Tibial nerve (tissue), 4 donors: ENCODE results near the gene LRCH4. TPM values are rescaled to one million over a fixed set of nuclear protein-coding genes. Genes with fewer than 3 reads are reported as not detected.

Source experiments
- DNase-seq, 2 donors: peaks; one replicate each; pipeline ENCODE4 v3.0.0-alpha.2; 2019; ENCODE audit warnings: low spot score in 2 of 2
- H3K27ac ChIP-seq, 4 donors: fragments of 200-600 bp; sonication (generic) in 3 of 4; one replicate each; pipeline ENCODE4 v1.5.1; 2017 to 2019; ENCODE audit warnings: mild to moderate bottlenecking in 1 of 4
- H3K27me3 ChIP-seq, 2 donors: fragments of 200-600 bp; sonication (generic) in 1 of 2; one replicate each; pipeline versions ENCODE4 v1.5.1 to v1.6.0; 2017 to 2019
- H3K36me3 ChIP-seq, 3 donors: fragments of 200-600 bp; sonication (generic); one replicate each; pipeline ENCODE4 v1.5.1; 2018 to 2019
- H3K4me1 ChIP-seq, 4 donors: fragments of 200-600 bp; sonication (generic) in 3 of 4; one replicate each; pipeline ENCODE4 v1.5.1; 2017 to 2019
- H3K4me3 ChIP-seq, 4 donors: fragments of 200-600 bp; sonication (generic) in 3 of 4; one replicate each; pipeline ENCODE4 v1.5.1; 2017 to 2019; ENCODE audit warnings: mild to moderate bottlenecking in 1 of 4, moderate library complexity in 1 of 4
- H3K9me3 ChIP-seq, 4 donors: fragments of 200-600 bp; sonication (generic) in 3 of 4; one replicate each; pipeline ENCODE4 v1.5.1; 2017 to 2019
- CTCF ChIP-seq, 5 experiments: fragments of 200-600 bp in 3 of 5; fragments of 450-650 bp in 2 of 5; sonication (generic) in 3 of 5; IDR thresholded peaks; one replicate each; pipeline ENCODE4 v1.5.1; 2016 to 2019; ENCODE audit warnings: antibody characterized with exemption in 5 of 5, mild to moderate bottlenecking in 3 of 5, moderate library complexity in 2 of 5
- EP300 ChIP-seq, 2 donors: sonication (generic); formaldehyde crosslinking; IDR thresholded peaks; one replicate each; pipeline ENCODE4 v1.6.1; 2017; ENCODE audit warnings: antibody characterized with exemption in 2 of 2, mild to moderate bottlenecking in 1 of 2
- POLR2A ChIP-seq, 2 donors: fragments of 450-650 bp; IDR thresholded peaks; one replicate each; pipeline ENCODE4 v1.6.1; 2017; ENCODE audit warnings: antibody characterized with exemption in 2 of 2, mild to moderate bottlenecking in 2 of 2, moderate library complexity in 2 of 2
- WGBS, 2 donors: methylation state at CpG; one replicate each; pipeline ENCODE4 v1.1.5; 2018; 5-methylcytosine and 5-hydroxymethylcytosine counted together
- total RNA-seq, 4 donors: library from RNA; depleted of rRNA; stranded (reverse); fragments of >200 nt; gene quantifications; one replicate each; pipeline ENCODE4 v1.1.0, GENCODE V29; 2016

The LRCH4 gene
- total RNA-seq, 4 donors from 2014 or later: 135 to 174 (median 170) TPM

GRCh38 chr7:100562195-100563099 lies 23.5 kb downstream of the LRCH4 start:
- no peak for DNase-seq
- H3K27me3 ChIP-seq: no peaks in the 10 kb centered on the region
- H3K9me3 ChIP-seq: no peaks in the 10 kb centered on the region
- 88 to 89% methylated on average over 26 of the region's 26 CpGs for WGBS, 2 donors
- peaks cover 0 to 28% (median 0%) of the 10 kb centered on the region in 4 donors for H3K4me1 ChIP-seq
- H3K4me3 ChIP-seq: no peak overlapping the region
- TF ChIP-seq EP300 (IDR thresholded peaks at IDR 0.05) (no peak), CTCF (IDR thresholded peaks at IDR 0.05) (no peak), POLR2A (IDR thresholded peaks at IDR 0.05) (no peak)
- no peak overlapping the region for H3K27ac ChIP-seq
- H3K36me3 ChIP-seq: peaks cover 0 to 68% (median 0%) of the 10 kb centered on the region in 3 donors

DNA sequence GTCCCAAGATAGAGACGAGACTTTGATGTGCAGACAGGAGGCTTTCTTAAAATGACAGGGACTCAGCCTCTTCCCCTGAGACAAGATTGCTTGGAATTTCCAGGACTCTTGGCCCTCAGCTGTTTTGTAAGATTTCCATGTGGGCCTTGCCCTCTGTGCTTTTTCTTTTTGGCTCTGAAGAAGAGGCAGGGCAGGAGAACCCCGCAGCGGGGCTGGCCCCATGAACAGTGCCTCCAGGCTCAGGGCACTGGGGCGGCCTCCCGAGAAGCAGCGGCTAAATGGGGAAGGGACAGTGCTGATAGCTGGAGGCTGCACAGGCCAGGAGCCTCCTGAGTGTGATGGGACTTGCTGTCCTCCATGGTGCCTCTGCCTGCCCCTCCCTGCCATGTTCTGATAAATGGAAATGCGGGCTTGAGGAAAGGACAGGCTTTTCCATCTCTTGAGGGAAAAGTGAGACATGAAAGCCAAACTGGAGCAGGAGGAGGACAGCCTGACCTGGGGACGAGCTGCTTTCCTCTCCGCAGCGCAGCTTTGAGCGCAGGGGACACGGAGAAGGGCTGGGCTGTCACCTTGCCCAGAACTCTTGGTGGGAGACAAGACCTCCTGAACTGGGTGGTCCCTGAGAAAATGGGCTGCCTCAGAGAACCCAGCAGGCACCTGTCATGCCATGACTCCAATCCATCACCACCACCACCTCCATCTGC lies 24.3 kb downstream of the LRCH4 start:
- H3K27me3 ChIP-seq: no peaks in the 10 kb centered on the region
- no peak for DNase-seq
- H3K9me3 ChIP-seq: no peaks in the 10 kb centered on the region
- H3K27ac ChIP-seq: no peak overlapping the region
- WGBS, 2 donors: 89 to 96% methylated on average over 11 to 12 of the region's 12 CpGs
- no peak for TF ChIP-seq POLR2A (IDR thresholded peaks at IDR 0.05)
- TF ChIP-seq EP300 (IDR thresholded peaks at IDR 0.05): no peak
- TF ChIP-seq CTCF (IDR thresholded peaks at IDR 0.05): no peak
- no peak overlapping the region for H3K4me3 ChIP-seq
- H3K4me1 ChIP-seq: peaks cover 0 to 20% (median 0%) of the 10 kb centered on the region in 4 donors
- H3K36me3 ChIP-seq: peaks cover 0 to 70% (median 0%) of the 10 kb centered on the region in 3 donors

- Histone ChIP-seq H3K9me3 (no peaks in the 10 kb centered on the region), H3K27me3 (no peaks in the 10 kb centered on the region), H3K27ac (peak overlapping the region in 1 of 4 donors; percentile 38), H3K4me3 (no peak overlapping the region), H3K36me3 (peaks cover under 1 to 72% (median 4%) of the 10 kb centered on the region in 3 donors), H3K4me1 (peaks cover 0 to 15% (median 0%) of the 10 kb centered on the region in 4 donors)
- TF ChIP-seq CTCF (IDR thresholded peaks at IDR 0.05): no peak
- DNase-seq: no peak
- 78 to 82% methylated on average over 4 of the region's 4 CpGs for WGBS, 2 donors
These were observed 26.8 kb downstream of the LRCH4 start for GRCh38 chr7:100559127-100559526.

GRCh38 chr7:100556541-100556940 lies 29.4 kb downstream of the LRCH4 start:
- WGBS, 2 donors: 67 to 69% methylated on average over 4 of the region's 4 CpGs
- H3K27ac ChIP-seq: peak overlapping the region in 2 of 4 donors; percentile 1 to 17
- no peak for DNase-seq
- no peaks in the 10 kb centered on the region for H3K27me3 ChIP-seq
- TF ChIP-seq POLR2A (IDR thresholded peaks at IDR 0.05) (no peak), CTCF (IDR thresholded peaks at IDR 0.05) (no peak), EP300 (IDR thresholded peaks at IDR 0.05) (no peak)
- no peak overlapping the region for H3K4me3 ChIP-seq
- peaks cover 8 to 75% (median 9%) of the 10 kb centered on the region in 3 donors for H3K36me3 ChIP-seq
- H3K4me1 ChIP-seq: peaks cover 0 to 9% (median 0%) of the 10 kb centered on the region in 4 donors
- no peaks in the 10 kb centered on the region for H3K9me3 ChIP-seq

- no peaks in the 10 kb centered on the region for H3K27me3 ChIP-seq
- H3K9me3 ChIP-seq: no peaks in the 10 kb centered on the region
- H3K4me1 ChIP-seq: peaks cover 0 to 9% (median 0%) of the 10 kb centered on the region in 4 donors
- H3K4me3 ChIP-seq: no peak overlapping the region
- peaks cover 8 to 74% (median 9%) of the 10 kb centered on the region in 3 donors for H3K36me3 ChIP-seq
- no peak for TF ChIP-seq EP300 (IDR thresholded peaks at IDR 0.05)
- no peak for TF ChIP-seq CTCF (IDR thresholded peaks at IDR 0.05)
- no peak for TF ChIP-seq POLR2A (IDR thresholded peaks at IDR 0.05)
- DNase-seq: no peak
- WGBS, 2 donors: 82 to 87% methylated on average over 5 of the region's 5 CpGs
- no peak overlapping the region for H3K27ac ChIP-seq
These were observed 30.2 kb downstream of the LRCH4 start for GRCh38 chr7:100555701-100556100.
